Measurements from ENCODE around the gene OSTN.
"Not testable (repeated sequence)": the region's sequence is repeated elsewhere in the genome, so short reads cannot be mapped to it uniquely, and the experiment has no call there.

The OSTN gene

GRCh38 chr3:191198932-191199331 lies at the start of gene OSTN:
Gene OSTN, plus strand, starts transcription at chr3:191199241. Its CDS starts 13,292 bp downstream, at chr3:191212533.
- no peak for DNase-seq (ENCODE audit: low read depth in 2 of 2)

GRCh38 chr3:191151653-191152052 lies 47.4 kb upstream of the OSTN start:
- DNase-seq (ENCODE audit: low read depth in 2 of 2): no peak

- no peak for DNase-seq (ENCODE audit: low read depth in 2 of 2)
Measured at GRCh38 chr3:191154827-191155226, 44.2 kb upstream of the OSTN start.

DNA sequence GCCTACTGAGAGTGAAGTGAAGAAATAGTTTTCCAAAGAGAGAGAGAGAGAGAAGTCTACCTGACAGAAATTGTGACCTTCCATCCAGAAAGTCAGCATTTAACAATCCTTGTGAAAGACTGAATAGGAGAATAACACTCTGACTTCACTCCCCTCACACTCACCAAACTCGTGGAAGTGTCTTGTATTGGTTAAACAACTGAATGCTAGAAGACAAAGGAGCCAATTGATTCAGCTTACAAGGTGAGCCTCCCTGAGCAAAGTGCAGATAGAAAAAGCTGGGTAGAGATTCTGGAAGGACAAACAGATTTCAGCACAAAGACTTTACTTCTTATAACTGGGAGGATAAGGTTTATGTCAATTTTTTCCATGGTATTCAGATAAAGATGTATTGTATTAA lies 40.8 kb upstream of the OSTN start:
- no peak for DNase-seq (ENCODE audit: low read depth in 2 of 2)

- DNase-seq (ENCODE audit: low read depth in 2 of 2): no peak
Measured at GRCh38 chr3:191158815-191159214, 40.2 kb upstream of the OSTN start.

DNA sequence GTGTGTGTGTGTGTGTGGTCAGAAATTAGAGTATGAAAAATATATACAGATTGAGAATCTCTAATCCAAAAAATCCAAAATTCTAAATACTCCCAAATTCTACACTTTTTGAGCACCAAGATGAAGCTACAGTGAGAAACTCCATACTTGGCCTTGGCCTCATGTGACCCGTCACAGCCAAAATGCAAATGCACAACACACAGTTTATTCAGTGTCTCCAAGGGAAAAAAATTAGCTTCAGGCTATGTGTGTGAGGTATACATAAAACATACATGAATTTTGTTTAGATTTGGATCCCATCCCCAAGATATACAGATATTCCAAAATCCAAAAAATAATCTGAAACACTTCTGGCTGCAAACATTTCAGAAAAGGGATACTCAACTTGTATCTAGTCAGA lies 33.2 kb upstream of the OSTN start:
- DNase-seq (ENCODE audit: low read depth in 2 of 2): no peak

- DNase-seq (ENCODE audit: low read depth in 2 of 2): no peak
Measured at GRCh38 chr3:191166368-191166767, 32.7 kb upstream of the OSTN start.

DNA sequence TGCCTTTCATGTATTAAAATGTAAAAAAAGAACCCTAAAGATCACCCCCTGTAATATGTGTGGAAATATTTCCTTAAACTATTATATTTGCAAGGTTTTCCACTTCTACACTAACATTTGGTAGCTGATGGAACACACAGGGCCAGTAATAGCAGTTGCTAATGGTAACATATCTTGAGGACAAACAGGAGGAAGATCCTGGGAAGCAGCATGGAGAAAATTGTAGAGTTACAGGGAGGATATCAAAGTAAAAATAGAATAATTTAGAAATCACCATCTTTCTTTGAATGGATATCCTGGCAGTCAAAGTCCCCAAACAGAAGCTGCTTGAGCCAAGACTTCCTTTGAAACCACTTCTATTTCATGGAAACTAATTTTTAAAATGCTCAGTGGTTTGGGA lies 29.5 kb upstream of the OSTN start:
- no peak for DNase-seq (ENCODE audit: low read depth in 2 of 2)

GRCh38 chr3:191170097-191170496 lies 28.9 kb upstream of the OSTN start:
- DNase-seq (ENCODE audit: low read depth in 2 of 2): no peak

GRCh38 chr3:191175102-191175501 lies 23.9 kb upstream of the OSTN start:
- no peak for DNase-seq (ENCODE audit: low read depth in 2 of 2)

GRCh38 chr3:191176038-191176785 lies 22.8 kb upstream of the OSTN start:
- no peak for DNase-seq (ENCODE audit: low read depth in 2 of 2)

- not testable (repeated sequence) for DNase-seq (ENCODE audit: low read depth in 2 of 2)
Measured at GRCh38 chr3:191185382-191185781, 13.7 kb upstream of the OSTN start.

DNA sequence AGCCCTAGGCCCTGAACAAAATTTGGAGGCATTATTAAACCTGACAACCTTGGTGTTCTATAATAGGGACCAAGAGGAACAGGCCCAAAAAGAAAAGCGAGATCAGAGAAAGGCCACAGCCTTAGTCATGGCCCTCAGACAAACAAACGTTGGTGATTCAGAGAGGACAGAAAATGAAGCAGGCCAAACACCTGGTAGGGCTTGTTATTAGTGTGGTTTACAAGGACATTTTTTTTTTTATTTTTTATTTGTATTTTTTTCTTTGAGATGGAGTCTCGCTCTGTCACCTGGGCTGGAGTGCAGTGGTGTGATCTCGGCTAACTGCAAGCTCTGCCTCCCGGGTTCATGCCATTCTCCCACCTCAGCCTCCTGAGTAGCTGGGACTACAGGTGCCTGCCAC lies 10.8 kb upstream of the OSTN start:
- DNase-seq (ENCODE audit: low read depth in 2 of 2): not testable (repeated sequence)

GRCh38 chr3:191192270-191192669 lies 6.8 kb upstream of the OSTN start:
- DNase-seq (ENCODE audit: low read depth in 2 of 2): not testable (repeated sequence)

DNA sequence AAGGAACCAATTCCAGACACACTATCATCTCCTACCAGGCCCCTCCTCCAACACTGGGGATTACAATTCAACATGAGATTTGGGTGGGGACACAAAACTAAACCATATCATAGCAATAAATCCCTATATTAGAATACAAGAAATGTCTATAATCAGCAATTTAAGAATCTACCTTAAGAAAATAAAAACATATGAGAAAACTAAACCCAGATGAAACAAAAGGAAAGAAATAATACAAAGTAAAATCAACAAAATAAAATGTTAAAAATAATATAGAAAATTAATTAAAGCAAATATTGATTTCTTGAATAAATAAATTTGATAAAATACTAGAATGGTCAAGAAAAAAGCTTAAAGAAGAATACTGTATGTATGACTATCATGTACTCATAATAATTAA lies 6.1 kb upstream of the OSTN start:
- DNase-seq (ENCODE audit: low read depth in 2 of 2): no peak

DNA sequence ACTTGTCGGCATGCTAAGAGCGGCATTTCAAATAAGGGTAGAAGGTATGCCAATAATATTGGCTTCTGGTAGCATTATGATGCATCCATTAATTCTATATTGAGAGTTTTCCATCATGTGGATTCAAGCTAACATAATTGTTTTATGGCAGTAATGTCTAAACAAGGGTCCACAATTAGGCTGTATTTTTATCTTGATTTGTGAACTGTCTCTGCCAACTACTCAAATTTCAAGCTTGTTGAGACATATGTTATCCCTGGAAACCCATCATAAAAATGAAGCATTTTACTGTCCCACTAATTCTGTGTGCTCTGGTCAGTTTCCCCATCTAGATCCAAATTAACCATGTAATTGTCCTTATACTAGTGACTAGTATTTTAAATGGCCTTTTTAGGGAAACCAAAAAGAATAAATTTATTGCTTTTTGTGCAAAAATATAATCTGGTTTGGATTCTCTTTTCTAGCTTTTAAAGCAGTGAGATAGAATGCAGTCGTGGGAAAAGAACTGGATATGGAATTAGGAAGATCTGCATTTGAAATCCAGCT lies 1.2 kb upstream of the OSTN start:
- DNase-seq (ENCODE audit: low read depth in 2 of 2): no peak

DNA sequence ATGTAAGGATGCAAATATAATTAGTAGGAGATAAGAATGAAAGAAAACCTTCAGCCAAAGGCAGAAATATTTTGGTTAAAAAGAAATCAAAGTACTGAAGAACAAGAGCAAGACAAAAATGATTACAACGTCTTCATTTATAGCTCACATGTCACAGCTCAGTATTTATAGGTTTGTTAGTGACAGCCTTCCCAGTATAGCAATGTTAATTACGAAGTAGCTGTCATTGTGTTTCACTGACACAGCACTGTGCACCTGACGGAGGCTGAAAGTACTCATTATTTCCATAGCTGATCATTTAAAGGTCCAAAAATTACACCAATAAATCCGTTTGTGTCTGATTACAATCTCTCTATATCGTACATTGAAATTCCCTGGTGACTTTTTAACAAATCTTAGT lies 561 bp upstream of the OSTN start:
- no peak for DNase-seq (ENCODE audit: low read depth in 2 of 2)

- no peak for DNase-seq (ENCODE audit: low read depth in 2 of 2)
Measured at GRCh38 chr3:191210032-191210431, 11.0 kb downstream of the OSTN start.

- no peak for DNase-seq (ENCODE audit: low read depth in 2 of 2)
Measured at GRCh38 chr3:191216510-191216909, 17.5 kb downstream of the OSTN start.

DNA sequence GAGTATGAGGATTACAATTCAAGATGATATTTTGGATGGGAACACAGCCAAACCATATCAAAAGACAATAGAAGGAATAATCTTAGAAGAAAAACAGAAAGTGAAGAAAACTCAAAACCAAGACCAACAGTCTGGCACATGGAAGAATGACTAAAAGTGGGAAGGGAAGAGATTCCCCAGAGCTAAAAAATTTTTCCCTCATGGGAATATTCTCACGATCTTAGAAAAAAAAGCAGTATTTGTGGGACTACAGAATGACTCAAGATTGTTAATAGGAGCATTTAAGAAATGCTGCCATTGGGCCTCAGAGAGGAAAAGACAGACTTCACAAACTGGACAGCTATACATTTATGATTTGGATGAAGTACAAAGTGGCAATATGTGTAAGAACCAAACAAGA lies 18.3 kb downstream of the OSTN start:
- DNase-seq (ENCODE audit: low read depth in 2 of 2): no peak

DNA sequence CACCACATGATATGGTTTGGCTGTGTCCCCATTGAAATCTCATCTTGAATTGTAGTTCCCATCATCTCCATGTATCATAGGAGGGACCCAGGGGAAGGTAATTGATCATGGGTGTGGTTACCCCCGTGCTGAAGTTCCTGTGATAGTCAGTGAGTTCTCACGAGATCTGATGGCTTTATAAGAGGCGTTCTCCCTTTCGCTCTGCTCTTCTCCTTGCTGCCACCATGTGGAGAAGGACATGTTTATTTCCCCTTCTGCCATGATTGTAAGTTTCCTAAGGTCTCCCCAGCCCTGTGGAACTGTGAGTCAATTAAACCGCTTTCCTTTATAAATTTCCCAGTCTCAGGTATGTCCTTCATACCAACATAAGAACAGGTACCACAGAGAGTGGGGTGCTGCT lies 21.9 kb downstream of the OSTN start:
- DNase-seq (ENCODE audit: low read depth in 2 of 2): no peak

- DNase-seq (ENCODE audit: low read depth in 2 of 2): no peak
Measured at GRCh38 chr3:191221638-191222037, 22.6 kb downstream of the OSTN start.

- DNase-seq (ENCODE audit: low read depth in 2 of 2): no peak
Measured at GRCh38 chr3:191227541-191227940, 28.5 kb downstream of the OSTN start.

GRCh38 chr3:191234216-191234615 lies 35.2 kb downstream of the OSTN start:
- DNase-seq (ENCODE audit: low read depth in 2 of 2): no peak
